Adrenal gland (tissue), 12 donors: ENCODE data around the gene FHIT. TPM values are rescaled to one million over a fixed set of nuclear protein-coding genes. Genes with fewer than 3 reads are reported as not detected.

Experiments
- DNase-seq, 7 donors: peaks; one replicate each; pipeline ENCODE4 v3.0.0-alpha.2; 2019 to 2020
- H3K27ac ChIP-seq, 5 donors: fragments of 200-600 bp; sonication (generic) in 4 of 5; 1 replicate in 3 of 5; 2 replicates in 2 of 5; pipeline versions ENCODE4 v1.5.1 to v1.8.0; 2016 to 2020; ENCODE audit warnings: mild to moderate bottlenecking in 1 of 5
- H3K27me3 ChIP-seq: fragments of 200-600 bp; 2 replicates; pipeline ENCODE4 v1.8.0; 2021
- H3K36me3 ChIP-seq, 2 donors: fragments of 200-600 bp; replicated peaks in 1 of 2; 1 replicate in 1 of 2; 2 replicates in 1 of 2; pipeline versions ENCODE4 v1.5.1 to v1.8.0; 2018 to 2022
- H3K4me1 ChIP-seq, 2 donors: fragments of 200-600 bp; replicated peaks in 1 of 2; 1 replicate in 1 of 2; 2 replicates in 1 of 2; pipeline versions ENCODE4 v1.5.1 to v1.8.0; 2018 to 2021
- H3K4me3 ChIP-seq, 4 donors: fragments of 200-600 bp; sonication (generic) in 3 of 4; one replicate each; pipeline ENCODE4 v1.5.1; 2016 to 2018
- H3K9me3 ChIP-seq, 3 donors: fragments of 200-600 bp; sonication (generic) in 1 of 3; replicated peaks in 1 of 3; 1 replicate in 2 of 3; 2 replicates in 1 of 3; pipeline versions ENCODE4 v1.5.1 to v1.8.0; 2016 to 2021
- CTCF ChIP-seq, 6 experiments: fragments of 450-650 bp in 4 of 6; fragments of 200-600 bp in 2 of 6; sonication (generic) in 1 of 6; IDR thresholded peaks; 1 replicate in 5 of 6; 2 replicates in 1 of 6; pipeline versions ENCODE4 v1.5.1 to v1.8.0; 2016 to 2021; ENCODE audit warnings: antibody characterized with exemption in 6 of 6, mild to moderate bottlenecking in 2 of 6, moderate library complexity in 1 of 6
- POLR2A ChIP-seq, 2 donors: fragments of 450-650 bp; IDR thresholded peaks; one replicate each; pipeline ENCODE4 v1.6.1; 2017; ENCODE audit warnings: antibody characterized with exemption in 2 of 2, mild to moderate bottlenecking in 2 of 2, moderate library complexity in 1 of 2
- WGBS, 4 donors: extraction: QIAGEN DNeasy Blood & Tissue Kit in 2 of 4; methylation state at CpG; one replicate each; pipeline versions ENCODE4 v1.1.5 to v1.1.7; 2013 to 2017; 5-methylcytosine and 5-hydroxymethylcytosine counted together
- intact Hi-C, 2 donors: fragments of 100-400 bp; cut with DNase I; formaldehyde crosslinking; loops; one replicate each; pipeline versions ENCODE4 v1.14.1 to v1.15.0; 2022 to 2023
- polyA plus RNA-seq, 3 donors: library from polyadenylated mRNA; stranded (reverse); fragments of 200-250 nt in 2 of 3; fragments of 350-450 nt in 1 of 3; fragmentation: Illumina TruSeq in 1 of 3; extraction: RNeasy Lipid Tissue Mini Kit (QIAGEN cat#74804) in 1 of 3; gene quantifications; one replicate each; pipeline ENCODE4 v1.2.3, GENCODE V29; 2013 to 2014
- total RNA-seq, 9 donors: library from RNA; depleted of rRNA in 4 of 9; stranded (reverse); fragments of >200 nt in 4 of 9; fragments of 120-200 nt in 1 of 9; fragmentation: NEBNext Ultra II Directional in 1 of 9; extraction: Animal tissue kit (Norgen Biotek cat#: 25700) in 1 of 9; gene quantifications; one replicate each; pipeline versions ENCODE4 v1.1.0 to v1.2.4, GENCODE V29; 2013 to 2023
- donor health status: healthy with polysubstance abuse.
- donor health status: Bipolar disorder and iron deficiency.
- donor health status: DM: yes; HTN: yes; CAD: no.
- donor health status: DM: no; HTN: no; CAD: no.
- donor health status: DM: no; HTN: no; CAD: no.
- donor health status: DM: yes; HTN: yes; CAD: no.

FHIT gene
- total and polyA plus RNA-seq, 12 donors, result 14.1 to 43.9 (median 28.8) TPM

- intact Hi-C loops, result no loop called here
- no peaks in the 10 kb centered on the region for H3K4me1 ChIP-seq
- no peaks in the 10 kb centered on the region for H3K36me3 ChIP-seq
- no peak for TF ChIP-seq POLR2A (IDR thresholded peaks at IDR 0.05)
- no peak for TF ChIP-seq CTCF (IDR thresholded peaks at IDR 0.05)
- DNase-seq, result no peak
- H3K27ac ChIP-seq, result no peak overlapping the region
- H3K27me3 ChIP-seq, result no peaks in the 10 kb centered on the region
- H3K4me3 ChIP-seq, result no peak overlapping the region
- no peaks in the 10 kb centered on the region for H3K9me3 ChIP-seq
Observed at GRCh38 chr3:60085649-60086048, 1165.6 kb downstream of the FHIT start.

DNA sequence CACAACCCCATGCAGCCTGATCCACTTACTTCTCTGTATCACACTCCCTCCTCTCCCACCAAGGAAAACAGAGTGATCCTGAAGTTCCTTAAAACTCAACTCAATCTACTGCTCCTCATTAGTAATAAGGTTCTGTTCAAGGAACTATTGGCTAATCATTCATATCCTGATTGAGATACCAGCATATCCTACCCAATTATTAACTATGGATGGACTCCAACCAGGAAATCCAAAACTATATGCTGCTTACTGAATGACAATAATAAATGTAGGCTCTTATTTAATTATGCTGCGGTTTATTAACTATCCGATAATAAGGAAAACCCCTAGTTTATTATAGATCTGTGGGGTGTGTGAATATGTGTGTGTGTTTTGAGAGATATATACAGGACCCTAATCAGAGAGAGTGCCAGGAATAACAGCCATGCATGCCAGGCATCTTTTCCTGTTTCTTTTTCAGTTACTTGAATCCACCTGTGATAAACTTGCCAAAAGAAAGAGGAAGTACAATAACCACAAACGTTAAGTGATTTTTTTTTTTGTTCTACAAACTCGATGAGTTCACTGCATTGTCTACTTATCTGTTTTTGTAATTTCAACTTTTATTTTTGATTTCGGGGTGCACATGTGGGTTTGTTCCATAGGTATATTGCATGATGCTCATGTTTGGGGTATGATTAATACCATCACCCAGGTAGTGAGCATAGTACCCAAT lies 1169.7 kb downstream of the FHIT start:
- no peaks in the 10 kb centered on the region for H3K27me3 ChIP-seq
- H3K9me3 ChIP-seq, result no peaks in the 10 kb centered on the region
- intact Hi-C loops, result no loop called here
- H3K4me1 ChIP-seq, result no peaks in the 10 kb centered on the region
- no peak overlapping the region for H3K27ac ChIP-seq
- no peak for DNase-seq
- H3K36me3 ChIP-seq, result no peaks in the 10 kb centered on the region
- no peak overlapping the region for H3K4me3 ChIP-seq
- TF ChIP-seq CTCF (IDR thresholded peaks at IDR 0.05), result no peak
- TF ChIP-seq POLR2A (IDR thresholded peaks at IDR 0.05), result no peak
- WGBS, 4 donors, result 73 to 85% (median 73%) methylated on average over 5 of the region's 5 CpGs

GRCh38 chr3:60080648-60081047 lies 1170.6 kb downstream of the FHIT start:
- WGBS, 4 donors, result 84 to 98% (median 88%) methylated on average over 1 of the region's 1 CpG
- Histone ChIP-seq H3K27ac (no peak overlapping the region), H3K9me3 (no peaks in the 10 kb centered on the region), H3K4me3 (no peak overlapping the region), H3K36me3 (no peaks in the 10 kb centered on the region), H3K27me3 (no peaks in the 10 kb centered on the region), H3K4me1 (no peaks in the 10 kb centered on the region)
- no peak for DNase-seq
- intact Hi-C loops, result no loop called here
- TF ChIP-seq CTCF (IDR thresholded peaks at IDR 0.05), result no peak
- TF ChIP-seq POLR2A (IDR thresholded peaks at IDR 0.05), result no peak

DNA sequence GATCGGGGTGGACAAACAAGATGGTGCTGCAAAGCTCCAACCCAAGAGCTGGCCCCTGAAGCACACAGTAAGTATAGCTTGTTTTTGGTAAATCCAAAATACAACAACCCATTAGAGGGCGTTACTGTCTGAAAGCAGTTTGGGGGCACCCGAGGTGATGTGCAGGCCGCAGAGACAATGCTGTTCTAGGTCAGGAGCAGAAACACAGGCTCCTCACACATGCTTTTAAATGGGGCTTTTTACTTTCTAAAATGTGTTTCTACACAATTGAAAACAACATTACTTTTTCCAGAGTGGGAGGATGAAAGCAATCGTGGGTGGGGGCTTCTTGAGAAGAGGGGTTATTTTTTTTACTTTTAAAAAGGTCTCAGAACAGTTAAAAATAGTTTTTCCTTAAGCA lies 1172.2 kb downstream of the FHIT start:
- no peak for DNase-seq
- no peaks in the 10 kb centered on the region for H3K36me3 ChIP-seq
- TF ChIP-seq CTCF (IDR thresholded peaks at IDR 0.05) (no peak), POLR2A (IDR thresholded peaks at IDR 0.05) (no peak)

More for the DNA sequence above, 1172.2 kb downstream of the FHIT start:
- intact Hi-C loops, result no loop called here
- H3K4me1 ChIP-seq, result no peaks in the 10 kb centered on the region
- H3K4me3 ChIP-seq, result no peak overlapping the region
- no peaks in the 10 kb centered on the region for H3K9me3 ChIP-seq
- WGBS, 4 donors, result 66 to 73% (median 70%) methylated on average over 5 of the region's 5 CpGs
- no peaks in the 10 kb centered on the region for H3K27me3 ChIP-seq
- no peak overlapping the region for H3K27ac ChIP-seq
